ENCODE results near the gene PPP2R2C. TPM values are rescaled to one million over a fixed set of nuclear protein-coding genes. Genes with fewer than 3 reads are reported as not detected.

The PPP2R2C gene
- polyA plus RNA-seq, 1 of the 3 experiments (the other 2 are of a cell fraction), result 0.21 TPM

- H2AFZ ChIP-seq (ENCODE audit: low read depth), result no peak overlapping the region
- H3F3A ChIP-seq (replicated peaks; ENCODE audit: insufficient read depth), result no peaks in the 10 kb centered on the region
- 48% methylated on average over 19 of the region's 19 CpGs for WGBS (ENCODE audit: low lambda C conversion rate)
- no peaks in the 10 kb centered on the region for H3K9me2 ChIP-seq
- H3K9ac ChIP-seq, result no peak overlapping the region
- H3K4me2 ChIP-seq, result no peak overlapping the region
- no peaks in the 10 kb centered on the region for H3K79me2 ChIP-seq (ENCODE audit: insufficient read depth)
- H3K36me3 ChIP-seq (replicated peaks in 1 of 2; ENCODE audit: control insufficient read depth in 1 of 2, insufficient read depth in 2 of 2, low read length in 1 of 2), result no peaks in the 10 kb centered on the region
- H4K20me1 ChIP-seq (ENCODE audit: insufficient read depth), result no peaks in the 10 kb centered on the region
- no peak overlapping the region for H3K27ac ChIP-seq (ENCODE audit: low read depth in 2 of 2, low read length in 1 of 2)
- TF ChIP-seq POLR2AphosphoS5 (IDR thresholded peaks at IDR 0.05; ENCODE audit: low read depth, low read length) (no peak), RFX5 (IDR thresholded peaks at IDR 0.05; ENCODE audit: low read length) (no peak), PBX3 (IDR thresholded peaks at IDR 0.05) (no peak), FOXM1 (IDR thresholded peaks at IDR 0.05; ENCODE audit: low read depth) (no peak), FOSL2 (IDR thresholded peaks at IDR 0.05; ENCODE audit: borderline replicate concordance, low read depth) (no peak), GATA2 (CRISPR knock-in tag; IDR thresholded peaks at IDR 0.05) (no peak), ELF1 (IDR thresholded peaks at IDR 0.05) (no peak), MXI1 (IDR thresholded peaks at IDR 0.05; ENCODE audit: low read depth, low read length) (no peak)
- TF ChIP-seq, protein P1, sequence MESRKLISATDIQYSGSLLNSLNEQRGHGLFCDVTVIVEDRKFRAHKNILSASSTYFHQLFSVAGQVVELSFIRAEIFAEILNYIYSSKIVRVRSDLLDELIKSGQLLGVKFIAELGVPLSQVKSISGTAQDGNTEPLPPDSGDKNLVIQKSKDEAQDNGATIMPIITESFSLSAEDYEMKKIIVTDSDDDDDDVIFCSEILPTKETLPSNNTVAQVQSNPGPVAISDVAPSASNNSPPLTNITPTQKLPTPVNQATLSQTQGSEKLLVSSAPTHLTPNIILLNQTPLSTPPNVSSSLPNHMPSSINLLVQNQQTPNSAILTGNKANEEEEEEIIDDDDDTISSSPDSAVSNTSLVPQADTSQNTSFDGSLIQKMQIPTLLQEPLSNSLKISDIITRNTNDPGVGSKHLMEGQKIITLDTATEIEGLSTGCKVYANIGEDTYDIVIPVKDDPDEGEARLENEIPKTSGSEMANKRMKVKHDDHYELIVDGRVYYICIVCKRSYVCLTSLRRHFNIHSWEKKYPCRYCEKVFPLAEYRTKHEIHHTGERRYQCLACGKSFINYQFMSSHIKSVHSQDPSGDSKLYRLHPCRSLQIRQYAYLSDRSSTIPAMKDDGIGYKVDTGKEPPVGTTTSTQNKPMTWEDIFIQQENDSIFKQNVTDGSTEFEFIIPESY (IDR thresholded peaks at IDR 0.05; ENCODE audit: borderline replicate concordance, low read depth), result no peak
- CTCF ChIA-PET, result no interaction called here
- H3K9me3 ChIP-seq, result no peaks in the 10 kb centered on the region
- no peak overlapping the region for H3K4me3 ChIP-seq (ENCODE audit: low read depth in 2 of 2, low read length in 1 of 2)
- peaks cover 0 to 4% of the 10 kb centered on the region in 2 experiments; a peak in 1 of 4 replicates for H3K4me1 ChIP-seq (ENCODE audit: control insufficient read depth in 1 of 2, insufficient read depth in 2 of 2, low read depth in 1 of 2, low read length in 1 of 2)
- H3K27me3 ChIP-seq (ENCODE audit: insufficient read depth), result no peaks in the 10 kb centered on the region
- no peak for DNase-seq
- POLR2A ChIA-PET, result no interaction called here
Measured at GRCh38 chr4:6375620-6376295, 96.7 kb downstream of the PPP2R2C start.

DNA sequence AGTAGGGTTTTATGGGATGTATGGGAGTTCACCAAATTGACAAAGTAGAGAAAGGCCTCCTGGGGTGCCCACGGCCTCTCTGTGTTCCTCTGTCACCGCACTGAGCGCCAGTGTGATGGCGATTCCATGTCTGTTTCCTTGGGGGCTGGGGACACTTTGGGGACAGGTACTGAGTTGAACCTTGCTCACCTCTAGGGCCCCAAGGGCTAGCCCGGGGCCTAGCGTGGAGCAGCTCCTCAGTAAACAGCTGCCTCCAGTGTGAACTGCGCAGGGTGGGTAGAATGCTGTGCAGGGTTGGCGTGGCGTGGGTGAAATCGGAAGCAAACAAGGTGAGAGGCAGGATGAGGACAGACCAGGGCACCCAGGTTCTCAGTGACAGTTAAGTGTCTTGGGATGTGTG, 97.8 kb downstream of the PPP2R2C start:
- Histone ChIP-seq H3K4me1 (ENCODE audit: control insufficient read depth in 1 of 2, insufficient read depth in 2 of 2, low read depth in 1 of 2, low read length in 1 of 2) (no peaks in the 10 kb centered on the region), H3K9ac (no peak overlapping the region), H2AFZ (ENCODE audit: low read depth) (no peak overlapping the region), H4K20me1 (ENCODE audit: insufficient read depth) (no peaks in the 10 kb centered on the region), H3K79me2 (ENCODE audit: insufficient read depth) (no peaks in the 10 kb centered on the region), H3K4me2 (no peak overlapping the region), H3K4me3 (ENCODE audit: low read depth in 2 of 2, low read length in 1 of 2) (no peak overlapping the region), H3K36me3 (replicated peaks in 1 of 2; ENCODE audit: control insufficient read depth in 1 of 2, insufficient read depth in 2 of 2, low read length in 1 of 2) (no peaks in the 10 kb centered on the region), H3K9me2 (no peaks in the 10 kb centered on the region), H3K27me3 (ENCODE audit: insufficient read depth) (no peaks in the 10 kb centered on the region), H3K9me3 (no peaks in the 10 kb centered on the region), H3F3A (replicated peaks; ENCODE audit: insufficient read depth) (no peaks in the 10 kb centered on the region), H3K27ac (ENCODE audit: low read depth in 2 of 2, low read length in 1 of 2) (no peak overlapping the region)
- ChIA-PET CTCF (interaction anchor here (1.4 to 1.5 kb wide), 2 partner anchors 23 to 172 kb away, joined by 3 to 5 read pairs; no protein-coding TSS in a partner anchor), POLR2A (no interaction called here)
- 59% methylated on average over 6 of the region's 10 CpGs for WGBS (ENCODE audit: low lambda C conversion rate)
- TF ChIP-seq NFIC (IDR thresholded peaks at IDR 0.05; ENCODE audit: borderline replicate concordance), result no peak
- TF ChIP-seq EZH2phosphoT487 (IDR thresholded peaks at IDR 0.05; ENCODE audit: borderline replicate concordance, low read depth), result no peak
- no peak for TF ChIP-seq EP300 (IDR thresholded peaks at IDR 0.05; ENCODE audit: borderline replicate concordance in 1 of 2, low read depth in 1 of 2, low read length in 1 of 2)
- no peak for TF ChIP-seq NRF1 (IDR thresholded peaks at IDR 0.05; ENCODE audit: low read depth, low read length)
- TF ChIP-seq SMC3 (IDR thresholded peaks at IDR 0.05; ENCODE audit: low read depth, low read length), result no peak
- no peak for TF ChIP-seq FOXJ3 (CRISPR knock-in tag; IDR thresholded peaks at IDR 0.05)
- no peak for TF ChIP-seq CHD2 (IDR thresholded peaks at IDR 0.05; ENCODE audit: low read length, partially characterized antibody)
- no peak for TF ChIP-seq JUND (IDR thresholded peaks at IDR 0.05)
- TF ChIP-seq, protein P2, sequence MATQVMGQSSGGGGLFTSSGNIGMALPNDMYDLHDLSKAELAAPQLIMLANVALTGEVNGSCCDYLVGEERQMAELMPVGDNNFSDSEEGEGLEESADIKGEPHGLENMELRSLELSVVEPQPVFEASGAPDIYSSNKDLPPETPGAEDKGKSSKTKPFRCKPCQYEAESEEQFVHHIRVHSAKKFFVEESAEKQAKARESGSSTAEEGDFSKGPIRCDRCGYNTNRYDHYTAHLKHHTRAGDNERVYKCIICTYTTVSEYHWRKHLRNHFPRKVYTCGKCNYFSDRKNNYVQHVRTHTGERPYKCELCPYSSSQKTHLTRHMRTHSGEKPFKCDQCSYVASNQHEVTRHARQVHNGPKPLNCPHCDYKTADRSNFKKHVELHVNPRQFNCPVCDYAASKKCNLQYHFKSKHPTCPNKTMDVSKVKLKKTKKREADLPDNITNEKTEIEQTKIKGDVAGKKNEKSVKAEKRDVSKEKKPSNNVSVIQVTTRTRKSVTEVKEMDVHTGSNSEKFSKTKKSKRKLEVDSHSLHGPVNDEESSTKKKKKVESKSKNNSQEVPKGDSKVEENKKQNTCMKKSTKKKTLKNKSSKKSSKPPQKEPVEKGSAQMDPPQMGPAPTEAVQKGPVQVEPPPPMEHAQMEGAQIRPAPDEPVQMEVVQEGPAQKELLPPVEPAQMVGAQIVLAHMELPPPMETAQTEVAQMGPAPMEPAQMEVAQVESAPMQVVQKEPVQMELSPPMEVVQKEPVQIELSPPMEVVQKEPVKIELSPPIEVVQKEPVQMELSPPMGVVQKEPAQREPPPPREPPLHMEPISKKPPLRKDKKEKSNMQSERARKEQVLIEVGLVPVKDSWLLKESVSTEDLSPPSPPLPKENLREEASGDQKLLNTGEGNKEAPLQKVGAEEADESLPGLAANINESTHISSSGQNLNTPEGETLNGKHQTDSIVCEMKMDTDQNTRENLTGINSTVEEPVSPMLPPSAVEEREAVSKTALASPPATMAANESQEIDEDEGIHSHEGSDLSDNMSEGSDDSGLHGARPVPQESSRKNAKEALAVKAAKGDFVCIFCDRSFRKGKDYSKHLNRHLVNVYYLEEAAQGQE (IDR thresholded peaks at IDR 0.05; ENCODE audit: low read depth, low read length), result no peak
- no peak for TF ChIP-seq MXI1 (IDR thresholded peaks at IDR 0.05; ENCODE audit: low read depth, low read length)
- TF ChIP-seq TEAD4 (IDR thresholded peaks at IDR 0.05; ENCODE audit: borderline replicate concordance, insufficient read depth), result no peak
- TF ChIP-seq, protein P1 (IDR thresholded peaks at IDR 0.05; ENCODE audit: borderline replicate concordance, low read depth), result no peak
- DNase-seq, result no peak

Measured in SK-N-SH (cell line).